Stimulated activated memory B cell treated with anti-CD40 and anti-IgM and Interleukin-4, amounts not matched to agents 10 μg/mL and 1 μg/mL and 100 μg/mL, for 72 hours (primary cell): ENCODE measurements around the gene ZNF282.
A peak's percentile ranks its signal among the peaks of the same experiment; 100 is the strongest.
"Not testable (repeated sequence)": the region's sequence is repeated elsewhere in the genome, so short reads cannot be mapped to it uniquely, and the experiment has no call there.

ENCODE experiments used
- ATAC-seq: fragments of 150-1000 bp; cut with Tn5 transposase; 2 replicates; pipeline ENCODE4 v1.10.0; 2021
- H3K27ac Mint-ChIP-seq: one replicate; pipeline ENCODE4 v1.8.0; 2022; ENCODE audit warnings: mild to moderate bottlenecking, mixed read lengths
- H3K27me3 Mint-ChIP-seq: one replicate; pipeline ENCODE4 v1.8.0; 2022; ENCODE audit warnings: mixed read lengths
- H3K36me3 Mint-ChIP-seq: one replicate; pipeline ENCODE4 v1.8.0; 2022; ENCODE audit warnings: mixed read lengths
- H3K4me1 Mint-ChIP-seq: one replicate; pipeline ENCODE4 v1.8.0; 2022; ENCODE audit warnings: mixed read lengths
- H3K4me3 Mint-ChIP-seq: one replicate; pipeline ENCODE4 v1.8.0; 2022; ENCODE audit warnings: mild to moderate bottlenecking, moderate library complexity, mixed read lengths
- H3K9me3 Mint-ChIP-seq: one replicate; pipeline ENCODE4 v1.8.0; 2022; ENCODE audit warnings: mixed read lengths

Gene ZNF282

DNA sequence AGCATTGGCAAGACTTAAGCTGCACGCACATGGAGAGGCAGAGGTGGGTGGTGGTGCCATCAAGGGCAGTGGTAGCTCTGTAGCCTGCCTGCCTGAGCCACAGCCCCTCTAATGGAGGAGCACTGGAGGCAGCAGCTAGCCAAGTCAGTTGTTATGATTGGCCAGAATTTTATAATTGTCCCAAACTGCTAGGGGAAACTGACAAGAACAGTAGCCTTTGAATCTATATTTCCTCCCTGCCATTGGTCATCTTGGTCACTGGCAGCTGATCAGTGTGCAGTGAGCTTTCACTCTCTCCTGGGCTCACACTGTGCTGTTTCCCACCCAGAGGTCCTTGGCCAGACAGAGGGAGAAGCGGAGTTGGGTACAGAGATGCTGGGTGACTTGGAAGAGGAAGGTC lies 57.0 kb downstream of the ZNF282 start:
- peaks cover 18% of the 10 kb centered on the region for H3K4me1 Mint-ChIP-seq
- no peak overlapping the region for H3K4me3 Mint-ChIP-seq
- no peaks in the 10 kb centered on the region for H3K27me3 Mint-ChIP-seq
- no peak overlapping the region for H3K27ac Mint-ChIP-seq
- H3K9me3 Mint-ChIP-seq, result no peaks in the 10 kb centered on the region
- H3K36me3 Mint-ChIP-seq, result peaks cover 48% of the 10 kb centered on the region
- ATAC-seq, result no peak

DNA sequence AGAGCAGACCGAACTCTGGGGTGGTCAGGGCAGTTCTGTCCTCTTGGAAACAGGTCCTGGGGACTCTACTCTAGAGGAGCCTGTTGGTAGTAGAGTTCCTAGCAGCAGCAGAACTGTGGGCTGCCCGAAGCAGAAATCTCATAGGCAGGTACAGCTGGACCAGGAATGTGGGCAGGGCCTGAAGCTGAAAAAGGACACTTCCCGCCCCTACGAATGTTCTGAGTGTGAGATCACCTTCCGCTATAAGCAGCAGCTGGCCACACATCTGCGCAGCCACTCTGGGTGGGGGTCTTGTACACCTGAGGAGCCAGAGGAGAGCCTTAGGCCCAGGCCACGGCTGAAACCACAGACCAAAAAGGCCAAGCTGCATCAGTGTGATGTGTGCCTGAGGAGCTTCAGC lies 58.3 kb downstream of the ZNF282 start:
- no peak overlapping the region for H3K4me3 Mint-ChIP-seq
- H3K27ac Mint-ChIP-seq, result no peak overlapping the region
- no peaks in the 10 kb centered on the region for H3K27me3 Mint-ChIP-seq
- ATAC-seq, result no peak
- no peaks in the 10 kb centered on the region for H3K9me3 Mint-ChIP-seq
- H3K36me3 Mint-ChIP-seq, result peaks cover 39% of the 10 kb centered on the region
- peaks cover 6% of the 10 kb centered on the region for H3K4me1 Mint-ChIP-seq

DNA sequence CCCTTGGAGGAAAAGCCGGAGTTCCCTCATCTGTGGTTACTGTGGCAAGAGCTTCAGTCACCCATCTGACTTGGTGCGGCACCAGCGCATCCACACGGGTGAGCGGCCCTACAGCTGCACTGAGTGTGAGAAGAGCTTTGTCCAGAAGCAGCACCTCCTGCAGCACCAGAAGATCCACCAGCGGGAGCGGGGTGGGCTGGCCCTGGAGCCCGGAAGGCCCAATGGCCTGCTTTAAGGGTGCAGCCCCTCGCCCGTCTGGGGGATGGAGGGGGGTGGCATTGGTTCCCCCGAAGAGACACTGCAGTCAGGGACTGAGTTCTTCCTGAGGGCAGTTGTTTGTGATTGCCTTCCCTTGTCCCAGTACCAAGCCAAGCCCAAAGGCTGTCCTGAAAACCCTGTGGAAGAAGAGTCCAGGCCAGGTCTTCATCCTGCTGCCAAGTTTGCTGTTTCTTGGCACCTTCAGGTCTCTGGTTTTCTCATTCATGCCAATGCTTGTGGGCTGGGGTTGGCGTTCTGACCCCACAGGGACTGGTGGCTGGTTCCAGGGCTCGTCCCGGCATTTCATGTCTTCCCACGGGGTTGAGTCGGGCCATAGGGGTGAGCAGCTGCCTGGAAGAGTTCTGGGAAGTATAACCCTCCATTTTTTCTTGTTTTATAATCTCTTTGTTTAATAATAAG lies 59.0 kb downstream of the ZNF282 start:
- H3K9me3 Mint-ChIP-seq, result no peaks in the 10 kb centered on the region
- H3K27ac Mint-ChIP-seq, result no peak overlapping the region
- peaks cover 2% of the 10 kb centered on the region for H3K4me1 Mint-ChIP-seq
- H3K27me3 Mint-ChIP-seq, result no peaks in the 10 kb centered on the region
- peaks cover 39% of the 10 kb centered on the region for H3K36me3 Mint-ChIP-seq
- H3K4me3 Mint-ChIP-seq, result no peak overlapping the region
- no peak for ATAC-seq

DNA sequence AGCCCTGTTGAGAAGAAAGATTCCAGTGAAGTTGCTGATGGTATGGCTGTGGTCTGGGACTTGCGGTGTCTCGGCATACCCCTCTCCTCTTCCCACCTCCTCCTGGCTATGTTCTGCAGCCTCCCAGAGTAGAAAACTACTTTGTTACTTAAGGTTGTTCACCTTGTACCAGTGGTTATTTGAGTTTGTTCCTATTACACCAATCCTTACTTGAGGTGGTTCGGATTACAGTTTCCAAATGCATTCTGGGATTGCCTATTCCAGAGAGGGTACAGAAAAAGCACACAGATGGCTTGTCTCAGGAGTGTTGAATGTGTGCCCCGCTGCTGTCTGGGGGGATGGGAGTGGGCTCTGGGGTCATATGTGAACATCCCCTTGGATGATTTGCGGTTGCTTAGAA lies 59.8 kb downstream of the ZNF282 start:
- ATAC-seq, result no peak
- Mint-ChIP-seq H3K9me3 (no peaks in the 10 kb centered on the region), H3K4me3 (no peak overlapping the region), H3K4me1 (peaks cover 5% of the 10 kb centered on the region), H3K27me3 (no peaks in the 10 kb centered on the region), H3K36me3 (peaks cover 37% of the 10 kb centered on the region), H3K27ac (no peak overlapping the region)

DNA sequence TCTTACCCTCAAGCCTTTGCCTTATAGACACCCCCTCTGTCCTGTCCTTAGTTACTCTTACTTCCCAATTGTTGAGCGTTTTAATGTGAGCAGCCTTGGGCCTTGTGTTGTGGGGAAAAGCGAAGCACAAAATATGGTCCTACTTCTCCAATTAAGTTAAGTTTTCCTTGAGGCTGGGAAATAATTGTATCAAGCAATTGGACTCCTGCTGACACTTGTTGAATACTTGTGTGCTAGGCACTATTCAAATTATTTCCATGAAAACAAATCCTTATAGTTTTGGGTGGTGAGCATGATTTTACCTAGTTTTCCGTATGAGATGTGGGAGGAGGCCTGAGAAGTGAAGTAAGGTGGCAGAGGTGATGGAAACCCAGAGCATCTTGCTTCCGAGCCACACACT lies 61.2 kb downstream of the ZNF282 start:
- H3K27ac Mint-ChIP-seq, result no peak overlapping the region
- no peak for ATAC-seq

DNA sequence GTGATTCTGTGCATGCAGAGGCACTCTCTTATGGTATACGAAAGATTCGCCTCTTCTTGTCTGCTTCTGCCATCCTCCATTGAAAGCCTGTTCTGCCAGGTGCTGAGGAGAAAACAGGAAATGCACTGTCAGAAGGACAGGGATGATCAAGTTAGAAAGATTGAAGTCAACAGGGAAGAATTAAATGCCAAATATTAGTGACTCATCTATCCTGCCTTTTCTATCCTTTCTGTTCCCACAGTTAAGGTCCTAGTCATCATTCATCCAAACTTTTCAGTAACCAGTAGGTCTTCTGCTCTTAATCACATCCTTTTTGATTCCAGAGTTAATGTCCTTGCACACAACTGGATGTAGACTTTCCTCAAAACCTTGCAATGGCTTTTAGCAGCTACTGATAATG lies 61.8 kb downstream of the ZNF282 start:
- ATAC-seq, result no peak
- Mint-ChIP-seq H3K27me3 (no peaks in the 10 kb centered on the region), H3K4me1 (peaks cover 17% of the 10 kb centered on the region), H3K4me3 (no peak overlapping the region), H3K9me3 (no peaks in the 10 kb centered on the region), H3K27ac (no peak overlapping the region), H3K36me3 (peaks cover 26% of the 10 kb centered on the region)

More for the DNA sequence above, 61.2 kb downstream of the ZNF282 start:
- Mint-ChIP-seq H3K9me3 (no peaks in the 10 kb centered on the region), H3K4me3 (no peak overlapping the region), H3K4me1 (peaks cover 16% of the 10 kb centered on the region), H3K36me3 (peaks cover 30% of the 10 kb centered on the region), H3K27me3 (no peaks in the 10 kb centered on the region)

DNA sequence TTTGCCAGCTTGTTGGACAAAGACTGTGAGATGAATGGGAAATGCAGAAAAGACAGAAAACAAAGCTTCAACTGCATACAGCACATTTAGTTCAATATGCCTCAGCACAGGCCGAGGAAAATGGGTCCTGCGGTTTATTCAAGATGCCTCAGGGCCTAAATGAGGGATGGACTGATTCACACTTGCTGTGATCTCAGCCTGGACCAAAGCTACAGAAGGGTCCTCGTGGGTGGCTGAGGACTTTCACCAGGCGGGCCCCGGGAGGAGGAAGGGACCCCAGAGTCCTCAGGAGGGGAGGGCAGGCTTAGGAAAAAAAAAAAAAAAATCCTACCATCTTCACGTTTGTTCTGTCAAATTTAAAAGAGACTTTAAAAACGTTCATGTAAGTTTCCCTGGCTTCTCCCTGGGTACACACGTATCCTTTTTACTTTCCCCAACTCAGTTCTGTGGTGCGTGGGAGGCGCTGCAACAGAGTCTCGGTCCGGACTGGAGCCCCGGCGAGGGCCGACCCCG lies 66.0 kb downstream of the ZNF282 start:
- Mint-ChIP-seq H3K36me3 (peaks cover 20% of the 10 kb centered on the region), H3K27ac (peak overlapping the region; percentile 91), H3K9me3 (no peaks in the 10 kb centered on the region), H3K4me3 (peak overlapping the region; percentile 89), H3K4me1 (peaks cover 35% of the 10 kb centered on the region), H3K27me3 (no peaks in the 10 kb centered on the region)
- no peak for ATAC-seq

DNA sequence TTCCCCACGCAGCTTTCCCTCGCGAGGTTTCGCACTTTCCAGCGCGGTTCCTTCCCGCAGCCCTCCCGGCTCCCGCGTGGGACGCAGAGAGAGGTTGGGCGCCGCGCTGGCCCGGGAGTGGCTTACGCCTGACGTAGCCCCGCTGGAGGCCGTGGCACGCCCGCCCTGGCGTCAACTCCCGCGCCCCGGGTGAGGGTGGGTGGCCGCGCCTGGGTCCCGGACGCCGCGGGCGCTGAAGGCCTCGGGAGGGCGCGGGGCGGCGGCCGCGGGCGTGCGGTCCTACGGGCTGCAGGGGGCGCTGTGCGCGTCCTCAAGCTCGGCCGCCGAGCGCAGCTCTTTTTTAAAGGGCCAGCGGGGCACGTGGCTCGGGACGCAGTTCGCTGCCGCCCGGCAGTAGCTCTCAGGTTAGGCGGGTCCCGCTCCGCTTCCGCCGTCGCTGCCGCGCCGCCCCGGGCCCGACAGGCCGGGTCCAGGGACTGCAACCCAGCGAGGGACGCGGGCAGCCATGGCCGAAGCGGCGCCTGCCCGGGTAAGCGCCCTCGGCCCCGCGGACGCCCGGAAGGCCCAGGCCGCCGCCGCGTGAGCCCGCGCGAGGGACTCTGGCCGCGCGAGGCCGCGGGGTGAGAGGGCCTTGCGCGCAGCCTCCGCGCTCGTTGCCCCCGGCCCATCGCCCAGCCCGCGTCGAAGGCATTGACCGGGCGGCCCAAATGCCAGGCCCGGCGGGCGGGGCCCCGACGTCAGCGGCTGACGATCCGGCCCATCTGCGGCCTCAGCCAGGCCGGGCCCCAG lies 66.7 kb downstream of the ZNF282 start, which contains the start of gene ZNF783:
ZNF783 (plus strand) TSS at position 368 of the 789 bp plus-strand sequence; CDS start at position 506, 138 bp downstream.
- Mint-ChIP-seq H3K36me3 (peaks cover 26% of the 10 kb centered on the region), H3K27ac (peak within 1 kb of the TSS; percentile 91), H3K9me3 (no peaks in the 10 kb centered on the region), H3K4me1 (peaks cover 35% of the 10 kb centered on the region), H3K27me3 (no peaks in the 10 kb centered on the region), H3K4me3 (peak within 1 kb of the TSS; percentile 89)
- ATAC-seq, result peak; percentile 96

DNA sequence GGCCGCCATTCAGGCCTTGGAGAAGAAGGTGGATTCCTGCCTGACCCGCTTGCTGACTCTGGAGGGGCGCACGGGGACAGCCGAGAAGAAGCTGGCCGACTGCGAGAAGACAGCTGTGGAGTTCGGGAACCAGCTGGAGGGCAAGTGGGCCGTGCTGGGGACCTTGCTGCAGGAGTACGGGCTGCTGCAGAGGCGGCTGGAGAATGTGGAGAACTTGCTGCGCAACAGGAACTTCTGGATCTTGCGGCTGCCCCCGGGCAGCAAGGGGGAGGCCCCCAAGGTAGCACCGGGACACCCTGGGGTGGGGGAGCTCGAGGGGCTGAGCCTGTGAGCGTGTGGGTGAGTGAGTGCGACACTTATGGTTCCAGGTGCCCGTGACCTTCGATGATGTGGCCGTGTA lies 71.1 kb downstream of the ZNF282 start:
- Mint-ChIP-seq H3K36me3 (peaks cover 63% of the 10 kb centered on the region), H3K4me1 (peaks cover 20% of the 10 kb centered on the region), H3K4me3 (no peak overlapping the region), H3K9me3 (peaks cover 3% of the 10 kb centered on the region), H3K27ac (no peak overlapping the region), H3K27me3 (no peaks in the 10 kb centered on the region)
- no peak for ATAC-seq

DNA sequence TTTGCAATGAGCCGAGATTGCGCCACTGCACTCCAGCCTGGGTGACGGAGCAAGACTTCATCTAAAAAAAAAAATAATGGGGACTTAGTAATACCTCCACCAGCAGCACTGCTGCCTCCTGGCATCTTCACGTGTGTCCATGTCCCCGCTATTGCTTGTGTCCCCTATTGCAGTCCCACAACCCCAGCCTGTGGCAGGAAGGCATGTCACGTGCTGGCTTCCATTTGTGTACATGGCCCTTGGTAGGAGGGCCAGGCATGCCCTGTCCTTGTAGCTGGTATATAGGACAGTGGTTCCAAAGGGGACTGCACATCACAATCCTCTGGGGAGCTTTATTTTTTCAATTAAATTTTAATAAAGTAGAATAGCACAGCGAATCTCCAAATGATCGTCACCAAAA lies 72.4 kb downstream of the ZNF282 start:
- peaks cover 71% of the 10 kb centered on the region for H3K36me3 Mint-ChIP-seq
- H3K27ac Mint-ChIP-seq, result no peak overlapping the region
- no peak overlapping the region for H3K4me3 Mint-ChIP-seq
- peaks cover 3% of the 10 kb centered on the region for H3K9me3 Mint-ChIP-seq
- H3K27me3 Mint-ChIP-seq, result no peaks in the 10 kb centered on the region
- peaks cover 18% of the 10 kb centered on the region for H3K4me1 Mint-ChIP-seq
- ATAC-seq, result no peak

DNA sequence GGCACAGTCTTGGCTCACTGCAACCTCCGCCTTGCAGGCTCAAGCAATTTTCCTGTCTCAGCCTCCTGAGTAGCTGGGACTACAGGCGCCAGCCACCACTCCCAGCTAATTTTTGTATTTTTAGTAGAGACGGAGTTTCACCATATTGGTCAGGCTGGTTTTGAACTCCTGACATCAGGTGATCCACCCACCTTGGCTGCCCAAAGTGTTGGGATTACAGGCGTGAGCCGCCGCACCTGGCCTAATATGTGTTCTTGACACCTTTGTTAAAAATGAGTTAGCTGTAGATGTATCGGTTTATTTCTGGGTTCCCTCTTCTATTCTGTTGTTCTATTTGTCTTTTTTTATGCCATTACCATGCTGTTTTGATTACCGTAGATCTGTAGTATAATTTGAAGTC lies 79.1 kb downstream of the ZNF282 start:
- H3K27me3 Mint-ChIP-seq, H3K4me1 Mint-ChIP-seq, H3K27ac Mint-ChIP-seq, H3K9me3 Mint-ChIP-seq, ATAC-seq, H3K4me3 Mint-ChIP-seq: not testable (repeated sequence)
- peaks cover 83% of the 10 kb centered on the region for H3K36me3 Mint-ChIP-seq
